Osteoblast (primary cell): ENCODE data around the gene STBD1. TPM values are rescaled to one million over a fixed set of nuclear protein-coding genes. Genes with fewer than 3 reads are reported as not detected.

Experiments used
- DNase-seq: peaks from one replicate; pipeline ENCODE4 v3.0.0; 2011; ENCODE audit warnings: low spot score, mixed read lengths; ENCODE audit not compliant: insufficient read length; ENCODE audit errors: missing footprints
- H2AFZ ChIP-seq: 2 replicates; pipeline ENCODE4 v1.6.0; 2011; ENCODE audit warnings: mild to moderate bottlenecking, low read length
- H3K27ac ChIP-seq: 2 replicates; pipeline ENCODE4 v1.5.1; 2011; ENCODE audit warnings: mild to moderate bottlenecking, low read depth, low read length, moderate library complexity
- H3K27me3 ChIP-seq: 2 replicates; pipeline ENCODE4 v1.6.0; 2012; ENCODE audit warnings: mild to moderate bottlenecking, control low read depth, inconsistent platforms, low read length, moderate library complexity; ENCODE audit not compliant: insufficient read depth
- H3K36me3 ChIP-seq: 2 replicates; pipeline ENCODE4 v1.5.1; 2011; ENCODE audit warnings: mild to moderate bottlenecking, low read length, control low read depth, moderate library complexity; ENCODE audit not compliant: insufficient read depth
- H3K4me1 ChIP-seq: 2 replicates; pipeline ENCODE4 v1.5.1; 2011; ENCODE audit warnings: mild to moderate bottlenecking, low read length, control low read depth, moderate library complexity; ENCODE audit not compliant: insufficient read depth
- H3K4me2 ChIP-seq: 2 replicates; pipeline ENCODE4 v1.6.0; 2011; ENCODE audit warnings: mild to moderate bottlenecking, low read length; ENCODE audit not compliant: insufficient read depth
- H3K4me3 ChIP-seq: fragments of 200-600 bp; sonication (generic); 3 replicates; pipeline ENCODE4 v1.5.1; 2012; ENCODE audit warnings: mild to moderate bottlenecking, low read length, inconsistent platforms; ENCODE audit not compliant: insufficient read depth
- H3K79me2 ChIP-seq: 2 replicates; pipeline ENCODE4 v1.6.0; 2012; ENCODE audit warnings: mild to moderate bottlenecking, low read length, control low read depth, inconsistent platforms; ENCODE audit not compliant: insufficient read depth
- H3K9me3 ChIP-seq: 2 replicates; pipeline ENCODE4 v1.5.1; 2011; ENCODE audit warnings: low read depth, low read length, control low read depth
- H4K20me1 ChIP-seq: 2 replicates; pipeline ENCODE4 v1.6.0; 2012; ENCODE audit warnings: mild to moderate bottlenecking, low read length, control low read depth; ENCODE audit not compliant: insufficient read depth
- total RNA-seq: library from RNA; depleted of rRNA; stranded (reverse); fragments of >200 nt; gene quantifications from 2 replicates; pipeline ENCODE4 v1.2.3, GENCODE V29; 2012
- TF ChIP-seq, protein P1 (sequence below): IDR thresholded peaks from 2 replicates; pipeline ENCODE4 v1.5.1; 2011; ENCODE audit warnings: mild to moderate bottlenecking, low read depth, low read length, moderate library complexity; ENCODE audit errors: extremely low read depth

The STBD1 gene
- total RNA-seq, 1 donor = 3.6 TPM

DNA sequence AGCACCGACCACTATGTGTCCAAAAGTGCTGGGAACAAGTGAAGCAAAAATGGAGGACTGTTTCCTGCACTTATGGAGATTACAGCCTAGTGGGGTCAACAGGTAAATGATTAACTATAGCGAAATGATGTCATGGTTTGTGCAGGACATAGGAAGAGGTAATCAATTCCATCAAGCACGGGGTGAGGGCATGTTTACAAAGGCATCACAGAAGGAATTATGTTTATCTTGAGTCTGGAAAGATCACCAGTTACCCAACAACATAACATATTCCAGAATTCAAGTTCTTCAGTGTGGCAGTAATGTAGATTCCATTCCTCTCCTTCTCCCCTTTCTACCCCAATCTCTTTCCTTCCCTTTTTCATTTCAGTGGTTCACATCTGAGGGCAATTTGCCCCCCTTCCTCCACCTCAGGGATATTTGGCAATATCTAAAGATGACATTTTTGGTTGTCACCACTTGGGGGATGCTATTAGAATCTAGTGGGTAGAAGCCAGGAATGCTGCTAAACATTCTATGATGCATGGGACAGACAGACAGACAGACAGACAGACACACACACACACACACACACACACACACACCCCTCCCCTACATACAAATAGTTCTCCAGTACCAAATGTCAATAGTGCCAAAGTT lies 30.9 kb upstream of the STBD1 start:
- no peak for DNase-seq
- no peaks in the 10 kb centered on the region for H4K20me1 ChIP-seq
- no peaks in the 10 kb centered on the region for H3K79me2 ChIP-seq
- H3K27ac ChIP-seq = no peak overlapping the region
- TF ChIP-seq, protein P1, sequence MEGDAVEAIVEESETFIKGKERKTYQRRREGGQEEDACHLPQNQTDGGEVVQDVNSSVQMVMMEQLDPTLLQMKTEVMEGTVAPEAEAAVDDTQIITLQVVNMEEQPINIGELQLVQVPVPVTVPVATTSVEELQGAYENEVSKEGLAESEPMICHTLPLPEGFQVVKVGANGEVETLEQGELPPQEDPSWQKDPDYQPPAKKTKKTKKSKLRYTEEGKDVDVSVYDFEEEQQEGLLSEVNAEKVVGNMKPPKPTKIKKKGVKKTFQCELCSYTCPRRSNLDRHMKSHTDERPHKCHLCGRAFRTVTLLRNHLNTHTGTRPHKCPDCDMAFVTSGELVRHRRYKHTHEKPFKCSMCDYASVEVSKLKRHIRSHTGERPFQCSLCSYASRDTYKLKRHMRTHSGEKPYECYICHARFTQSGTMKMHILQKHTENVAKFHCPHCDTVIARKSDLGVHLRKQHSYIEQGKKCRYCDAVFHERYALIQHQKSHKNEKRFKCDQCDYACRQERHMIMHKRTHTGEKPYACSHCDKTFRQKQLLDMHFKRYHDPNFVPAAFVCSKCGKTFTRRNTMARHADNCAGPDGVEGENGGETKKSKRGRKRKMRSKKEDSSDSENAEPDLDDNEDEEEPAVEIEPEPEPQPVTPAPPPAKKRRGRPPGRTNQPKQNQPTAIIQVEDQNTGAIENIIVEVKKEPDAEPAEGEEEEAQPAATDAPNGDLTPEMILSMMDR = no peak
- no peak overlapping the region for H3K4me3 ChIP-seq
- no peak overlapping the region for H3K4me2 ChIP-seq
- no peaks in the 10 kb centered on the region for H3K9me3 ChIP-seq
- H3K27me3 ChIP-seq = peaks cover 15% of the 10 kb centered on the region
- no peaks in the 10 kb centered on the region for H3K36me3 ChIP-seq
- no peaks in the 10 kb centered on the region for H3K4me1 ChIP-seq
- H2AFZ ChIP-seq = no peak overlapping the region

DNA sequence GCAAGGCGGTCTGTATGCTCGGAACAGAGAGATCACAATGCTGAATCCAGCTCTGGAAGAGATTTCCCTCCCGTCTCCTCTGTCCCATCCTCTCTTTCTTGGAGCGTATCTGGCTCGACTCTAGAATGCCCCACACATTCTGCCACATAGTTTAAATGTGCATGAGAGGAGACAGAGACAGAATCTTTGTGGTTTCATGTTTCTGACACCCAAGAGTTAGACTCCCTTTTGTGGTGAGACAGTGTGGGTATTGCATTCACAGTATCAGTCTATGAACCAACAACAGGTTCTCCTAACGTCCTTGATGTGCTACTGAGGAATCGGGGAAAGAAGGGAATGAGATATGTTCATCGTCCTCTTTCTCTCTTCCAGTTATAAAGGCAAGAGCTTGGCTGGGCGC lies 29.7 kb upstream of the STBD1 start:
- TF ChIP-seq, protein P1 = no peak
- Histone ChIP-seq H3K4me2 (no peak overlapping the region), H2AFZ (no peak overlapping the region), H3K36me3 (no peaks in the 10 kb centered on the region), H3K4me1 (no peaks in the 10 kb centered on the region), H3K9me3 (no peaks in the 10 kb centered on the region), H3K27me3 (peaks cover 12% of the 10 kb centered on the region), H3K4me3 (no peak overlapping the region), H4K20me1 (no peaks in the 10 kb centered on the region), H3K79me2 (no peaks in the 10 kb centered on the region), H3K27ac (no peak overlapping the region)
- DNase-seq = no peak

GRCh38 chr4:76277667-76278066 lies 28.9 kb upstream of the STBD1 start:
- Histone ChIP-seq H3K36me3 (no peaks in the 10 kb centered on the region), H3K4me2 (no peak overlapping the region), H3K27ac (no peak overlapping the region), H3K4me3 (no peak overlapping the region), H3K27me3 (peaks cover 7% of the 10 kb centered on the region), H3K9me3 (no peaks in the 10 kb centered on the region), H2AFZ (no peak overlapping the region), H3K4me1 (no peaks in the 10 kb centered on the region), H3K79me2 (no peaks in the 10 kb centered on the region), H4K20me1 (no peaks in the 10 kb centered on the region)
- no peak for DNase-seq
- TF ChIP-seq, protein P1 = no peak

DNA sequence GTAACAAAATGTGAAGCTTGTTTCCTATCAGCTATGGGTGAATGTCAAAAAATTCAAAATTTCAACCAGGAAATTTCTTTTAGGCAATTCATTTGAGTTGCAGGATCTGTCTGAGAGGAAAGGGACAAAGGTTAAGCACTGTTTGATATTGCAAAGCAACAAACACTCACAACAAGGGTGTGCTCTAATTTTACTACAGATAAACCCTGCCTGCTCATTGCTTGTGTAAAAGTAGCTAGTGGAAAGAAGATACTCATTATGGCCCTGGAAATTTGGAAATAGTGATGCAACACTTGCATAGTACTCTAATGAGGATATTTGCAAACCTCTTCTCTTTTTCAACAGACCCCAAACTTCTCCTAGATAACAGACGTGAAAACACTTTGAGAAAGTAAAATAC lies 27.9 kb upstream of the STBD1 start:
- TF ChIP-seq, protein P1 = no peak
- Histone ChIP-seq H3K36me3 (no peaks in the 10 kb centered on the region), H3K4me3 (no peak overlapping the region), H3K79me2 (no peaks in the 10 kb centered on the region), H3K4me1 (no peaks in the 10 kb centered on the region), H3K27me3 (peaks cover 7% of the 10 kb centered on the region), H3K27ac (no peak overlapping the region), H4K20me1 (no peaks in the 10 kb centered on the region), H3K4me2 (no peak overlapping the region), H3K9me3 (no peaks in the 10 kb centered on the region), H2AFZ (no peak overlapping the region)
- DNase-seq = no peak
